SK-N-SH treated with all-trans-retinoic acid at 6 μM for 48 hours (cell line): Measurements from ENCODE around the gene RNF167.

Experiments used
- ARNTL ChIP-seq: fragments of 450-650 bp; formaldehyde crosslinking; IDR thresholded peaks from 2 replicates; pipeline ENCODE4 v1.5.0; 2020; ENCODE audit warnings: low read depth, mild to moderate bottlenecking, moderate library complexity, borderline replicate concordance
- ISL1 ChIP-seq: fragments of 250-450 bp; sonication (Bioruptor Pico); IDR thresholded peaks from 2 replicates; pipeline ENCODE4 v2.1.2; 2022; ENCODE audit warnings: mild to moderate bottlenecking, moderate library complexity
- OSR1 ChIP-seq: fragments of 250-450 bp; sonication (Bioruptor Pico); IDR thresholded peaks from 2 replicates; pipeline ENCODE4 v1.8.0; 2022; ENCODE audit warnings: moderate library complexity, mild to moderate bottlenecking, inconsistent platforms
- PATZ1 ChIP-seq: fragments of 250-450 bp; sonication (Bioruptor Pico); IDR thresholded peaks from 2 replicates; pipeline ENCODE4 v1.8.0; 2020; ENCODE audit warnings: mild to moderate bottlenecking, moderate library complexity, borderline replicate concordance
- SNAI2 ChIP-seq: fragments of 250-450 bp; sonication (Bioruptor Pico); IDR thresholded peaks from 2 replicates; pipeline ENCODE4 v1.5.0; 2020; ENCODE audit warnings: mild to moderate bottlenecking, moderate library complexity
- TCF4 ChIP-seq: fragments of 250-450 bp; sonication (Bioruptor Pico); IDR thresholded peaks from 2 replicates; pipeline ENCODE4 v1.8.0; 2021; ENCODE audit warnings: mild to moderate bottlenecking, moderate library complexity, borderline replicate concordance
- TSHZ2 ChIP-seq: fragments of 250-450 bp; sonication (Bioruptor Pico); IDR thresholded peaks from 2 replicates; pipeline ENCODE4 v1.5.0; 2020; ENCODE audit warnings: mild to moderate bottlenecking, moderate library complexity
- ZFP3 ChIP-seq: fragments of 250-450 bp; sonication (Bioruptor Pico); IDR thresholded peaks from 2 replicates; pipeline ENCODE4 v1.5.0; 2020; ENCODE audit warnings: mild to moderate bottlenecking, moderate library complexity
- ZNF565 ChIP-seq: fragments of 450-650 bp; formaldehyde crosslinking; conservative IDR thresholded peaks from 2 replicates; pipeline ENCODE4 v1.5.0; 2020; ENCODE audit warnings: low read depth, mild to moderate bottlenecking, moderate library complexity
- ZNF70 ChIP-seq: fragments of 450-650 bp; formaldehyde crosslinking; IDR thresholded peaks from 2 replicates; pipeline ENCODE4 v1.5.0; 2020; ENCODE audit warnings: mild to moderate bottlenecking, moderate library complexity
- ZNF8 ChIP-seq: fragments of 450-650 bp; formaldehyde crosslinking; IDR thresholded peaks from 2 replicates; pipeline ENCODE4 v1.5.0; 2020; ENCODE audit warnings: mild to moderate bottlenecking, moderate library complexity
- TF ChIP-seq, protein P1 (sequence below): fragments of 250-450 bp; sonication (Bioruptor Pico); IDR thresholded peaks from 2 replicates; pipeline ENCODE4 v1.8.0; 2021; ENCODE audit warnings: low read depth, mild to moderate bottlenecking, moderate library complexity, borderline replicate concordance
- TF ChIP-seq, protein P2 (sequence below): fragments of 250-450 bp; sonication (Bioruptor Pico); IDR thresholded peaks from 2 replicates; pipeline ENCODE4 v1.5.1; 2020; ENCODE audit warnings: low read depth, mild to moderate bottlenecking, moderate library complexity
- TF ChIP-seq, protein P3 (sequence below): fragments of 250-450 bp; sonication (Bioruptor Pico); IDR thresholded peaks from 2 replicates; pipeline ENCODE4 v1.5.1; 2021; ENCODE audit warnings: mild to moderate bottlenecking, moderate library complexity

- TF ChIP-seq ARNTL (CRISPR knock-in tag) (no peak), TSHZ2 (CRISPR knock-in tag) (no peak), TCF4 (CRISPR knock-in tag) (no peak), ZNF70 (no peak), ZFP3 (CRISPR knock-in tag) (no peak), ISL1 (no peak), ZNF8 (CRISPR knock-in tag) (no peak), PATZ1 (CRISPR knock-in tag) (no peak), ZNF565 (CRISPR knock-in tag) (no peak), OSR1 (CRISPR knock-in tag) (no peak), SNAI2 (CRISPR knock-in tag) (no peak)
- TF ChIP-seq, protein P1, sequence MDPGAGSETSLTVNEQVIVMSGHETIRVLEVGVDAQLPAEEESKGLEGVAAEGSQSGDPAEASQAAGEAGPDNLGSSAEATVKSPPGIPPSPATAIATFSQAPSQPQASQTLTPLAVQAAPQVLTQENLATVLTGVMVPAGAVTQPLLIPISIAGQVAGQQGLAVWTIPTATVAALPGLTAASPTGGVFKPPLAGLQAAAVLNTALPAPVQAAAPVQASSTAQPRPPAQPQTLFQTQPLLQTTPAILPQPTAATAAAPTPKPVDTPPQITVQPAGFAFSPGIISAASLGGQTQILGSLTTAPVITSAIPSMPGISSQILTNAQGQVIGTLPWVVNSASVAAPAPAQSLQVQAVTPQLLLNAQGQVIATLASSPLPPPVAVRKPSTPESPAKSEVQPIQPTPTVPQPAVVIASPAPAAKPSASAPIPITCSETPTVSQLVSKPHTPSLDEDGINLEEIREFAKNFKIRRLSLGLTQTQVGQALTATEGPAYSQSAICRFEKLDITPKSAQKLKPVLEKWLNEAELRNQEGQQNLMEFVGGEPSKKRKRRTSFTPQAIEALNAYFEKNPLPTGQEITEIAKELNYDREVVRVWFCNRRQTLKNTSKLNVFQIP (CRISPR knock-in tag): no peak
- TF ChIP-seq, protein P2, sequence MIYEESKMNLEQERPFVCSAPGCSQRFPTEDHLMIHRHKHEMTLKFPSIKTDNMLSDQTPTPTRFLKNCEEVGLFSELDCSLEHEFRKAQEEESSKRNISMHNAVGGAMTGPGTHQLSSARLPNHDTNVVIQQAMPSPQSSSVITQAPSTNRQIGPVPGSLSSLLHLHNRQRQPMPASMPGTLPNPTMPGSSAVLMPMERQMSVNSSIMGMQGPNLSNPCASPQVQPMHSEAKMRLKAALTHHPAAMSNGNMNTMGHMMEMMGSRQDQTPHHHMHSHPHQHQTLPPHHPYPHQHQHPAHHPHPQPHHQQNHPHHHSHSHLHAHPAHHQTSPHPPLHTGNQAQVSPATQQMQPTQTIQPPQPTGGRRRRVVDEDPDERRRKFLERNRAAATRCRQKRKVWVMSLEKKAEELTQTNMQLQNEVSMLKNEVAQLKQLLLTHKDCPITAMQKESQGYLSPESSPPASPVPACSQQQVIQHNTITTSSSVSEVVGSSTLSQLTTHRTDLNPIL: no peak
- TF ChIP-seq, protein P3, sequence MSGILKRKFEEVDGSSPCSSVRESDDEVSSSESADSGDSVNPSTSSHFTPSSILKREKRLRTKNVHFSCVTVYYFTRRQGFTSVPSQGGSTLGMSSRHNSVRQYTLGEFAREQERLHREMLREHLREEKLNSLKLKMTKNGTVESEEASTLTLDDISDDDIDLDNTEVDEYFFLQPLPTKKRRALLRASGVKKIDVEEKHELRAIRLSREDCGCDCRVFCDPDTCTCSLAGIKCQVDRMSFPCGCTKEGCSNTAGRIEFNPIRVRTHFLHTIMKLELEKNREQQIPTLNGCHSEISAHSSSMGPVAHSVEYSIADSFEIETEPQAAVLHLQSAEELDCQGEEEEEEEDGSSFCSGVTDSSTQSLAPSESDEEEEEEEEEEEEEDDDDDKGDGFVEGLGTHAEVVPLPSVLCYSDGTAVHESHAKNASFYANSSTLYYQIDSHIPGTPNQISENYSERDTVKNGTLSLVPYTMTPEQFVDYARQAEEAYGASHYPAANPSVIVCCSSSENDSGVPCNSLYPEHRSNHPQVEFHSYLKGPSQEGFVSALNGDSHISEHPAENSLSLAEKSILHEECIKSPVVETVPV (CRISPR knock-in tag): no peak
These were observed 11.2 kb upstream of the RNF167 start for GRCh38 chr17:4928881-4929280.
